PC-9 (cell line): ENCODE measurements around the gene PTPRG. TPM values are rescaled to one million over a fixed set of nuclear protein-coding genes. Genes with fewer than 3 reads are reported as not detected.

ENCODE experiments used
- BruUV-seq: library from RNA; stranded (reverse); fragments of 400-500 nt; replicated peaks from 2 replicates; lab custom pipeline; 2021; lab: Mats Ljungman, UMichigan
- CTCF ChIA-PET: fragments of 300-600 bp; sonication (Branson Sonifier 250); formaldehyde crosslinking; loops from one replicate; lab custom pipeline; 2022; ENCODE audit warnings: antibody characterized with exemption; lab: Charles Lee
- POLR2A ChIA-PET: fragments of 300-600 bp; sonication (Branson Sonifier 250); formaldehyde crosslinking; loops from one replicate; lab custom pipeline; 2022; ENCODE audit warnings: antibody characterized with exemption; ENCODE audit not compliant: unreplicated experiment; lab: Charles Lee
- DNase-seq, 2 experiments: peaks; one replicate each; pipeline versions ENCODE4 v3.0.0 to v3.0.0-alpha.2; 2015 to 2022; ENCODE audit warnings: mixed read lengths in 1 of 2
- H2AFZ ChIP-seq: fragments of 200-600 bp; sonication (generic); 2 replicates; pipeline ENCODE4 v1.8.1; 2017; ENCODE audit warnings: antibody characterized with exemption
- H3F3A ChIP-seq: fragments of 200-600 bp; sonication (generic); 2 replicates; pipeline ENCODE4 v1.8.1; 2017; ENCODE audit warnings: antibody characterized with exemption, mild to moderate bottlenecking, low read depth; ENCODE audit not compliant: insufficient read depth
- H3K27ac ChIP-seq: fragments of 200-600 bp; sonication (generic); 2 replicates; pipeline ENCODE4 v1.6.1; 2016; ENCODE audit warnings: mixed run types
- H3K27me3 ChIP-seq: fragments of 200-600 bp; sonication (generic); 2 replicates; pipeline ENCODE4 v1.6.1; 2016; ENCODE audit warnings: low read depth, mixed run types; ENCODE audit not compliant: insufficient read depth
- H3K36me3 ChIP-seq: fragments of 200-600 bp; sonication (generic); 2 replicates; pipeline ENCODE4 v1.6.1; 2016; ENCODE audit warnings: low read depth, mixed run types
- H3K4me1 ChIP-seq: fragments of 200-600 bp; sonication (generic); replicated peaks from 2 replicates; pipeline ENCODE4 v1.6.1; 2016; ENCODE audit warnings: mixed run types; ENCODE audit not compliant: insufficient read depth
- H3K4me2 ChIP-seq: fragments of 200-600 bp; sonication (generic); 2 replicates; pipeline ENCODE4 v1.6.1; 2017; ENCODE audit warnings: mixed run types
- H3K4me3 ChIP-seq: fragments of 200-600 bp; sonication (generic); 2 replicates; pipeline ENCODE4 v1.6.1; 2016; ENCODE audit warnings: mixed run types
- H3K79me2 ChIP-seq: fragments of 200-600 bp; sonication (generic); 2 replicates; pipeline ENCODE4 v1.6.1; 2017; ENCODE audit warnings: low read depth, mixed run types
- H3K9me2 ChIP-seq: fragments of 200-600 bp; sonication (generic); 2 replicates; pipeline ENCODE4 v1.8.1; 2017; ENCODE audit warnings: mild to moderate bottlenecking; ENCODE audit not compliant: insufficient read depth
- H3K9me3 ChIP-seq: fragments of 200-600 bp; sonication (generic); 2 replicates; pipeline ENCODE4 v1.8.1; 2016; ENCODE audit warnings: low read depth; ENCODE audit not compliant: insufficient read depth
- H4K20me1 ChIP-seq: fragments of 200-600 bp; sonication (generic); 2 replicates; pipeline ENCODE4 v1.8.1; 2017; ENCODE audit not compliant: insufficient read depth
- EZH2 ChIP-seq: fragments of 200-600 bp; sonication (generic); IDR thresholded peaks from 2 replicates; pipeline ENCODE4 v1.8.0; 2017; ENCODE audit warnings: antibody characterized with exemption, low read depth
- intact Hi-C: fragments of 100-400 bp; cut with micrococcal nuclease; formaldehyde crosslinking; loops from one replicate; pipeline ENCODE4 v1.10.0; 2022; ENCODE audit not compliant: unreplicated experiment
- total RNA-seq: library from RNA; stranded (reverse); gene quantifications from 2 replicates; pipeline ENCODE4 v1.2.3, GENCODE V29; 2021
- TF ChIP-seq, protein P1 (sequence below): fragments of 200-600 bp; sonication (generic); conservative IDR thresholded peaks from 2 replicates; pipeline ENCODE4 v1.6.1; 2017; ENCODE audit warnings: mixed run types, antibody characterized with exemption, mild to moderate bottlenecking, moderate library complexity

The PTPRG gene
- total RNA-seq, 1 experiment from 2014 or later, result 32.9 TPM

DNA sequence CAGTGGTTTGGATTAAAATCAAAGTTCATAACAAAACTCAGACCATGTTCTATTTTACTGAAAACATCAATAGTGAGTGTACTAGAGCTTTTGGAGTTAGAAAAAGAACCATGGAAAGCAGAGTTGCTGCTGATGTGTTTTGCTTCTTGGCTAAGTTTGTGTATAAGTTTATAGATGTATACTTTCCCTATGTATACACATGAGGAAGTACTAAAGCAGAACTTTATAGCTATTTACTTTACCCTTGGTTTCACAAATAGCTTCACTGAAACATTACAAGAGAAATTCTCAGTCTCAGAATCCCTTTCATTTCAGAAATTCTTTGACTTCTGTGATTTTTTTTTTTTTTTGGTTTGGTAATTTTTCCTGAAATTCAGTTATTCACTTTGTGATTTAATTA is 229.0 kb downstream of the PTPRG start:
- 0 out of 2 replicates have a peak, but pooled peaks cover 4% of the 10 kb centered on the region for H3K9me2 ChIP-seq
- H3K36me3 ChIP-seq, result no peaks in the 10 kb centered on the region
- intact Hi-C loops, result no loop called here
- H3K4me2 ChIP-seq, result no peak overlapping the region
- H3K4me3 ChIP-seq, result no peak overlapping the region
- H3K27ac ChIP-seq, result no peak overlapping the region
- no peak for DNase-seq
- POLR2A ChIA-PET, result no interaction called here
- no peak for TF ChIP-seq EZH2
- TF ChIP-seq, protein P1, sequence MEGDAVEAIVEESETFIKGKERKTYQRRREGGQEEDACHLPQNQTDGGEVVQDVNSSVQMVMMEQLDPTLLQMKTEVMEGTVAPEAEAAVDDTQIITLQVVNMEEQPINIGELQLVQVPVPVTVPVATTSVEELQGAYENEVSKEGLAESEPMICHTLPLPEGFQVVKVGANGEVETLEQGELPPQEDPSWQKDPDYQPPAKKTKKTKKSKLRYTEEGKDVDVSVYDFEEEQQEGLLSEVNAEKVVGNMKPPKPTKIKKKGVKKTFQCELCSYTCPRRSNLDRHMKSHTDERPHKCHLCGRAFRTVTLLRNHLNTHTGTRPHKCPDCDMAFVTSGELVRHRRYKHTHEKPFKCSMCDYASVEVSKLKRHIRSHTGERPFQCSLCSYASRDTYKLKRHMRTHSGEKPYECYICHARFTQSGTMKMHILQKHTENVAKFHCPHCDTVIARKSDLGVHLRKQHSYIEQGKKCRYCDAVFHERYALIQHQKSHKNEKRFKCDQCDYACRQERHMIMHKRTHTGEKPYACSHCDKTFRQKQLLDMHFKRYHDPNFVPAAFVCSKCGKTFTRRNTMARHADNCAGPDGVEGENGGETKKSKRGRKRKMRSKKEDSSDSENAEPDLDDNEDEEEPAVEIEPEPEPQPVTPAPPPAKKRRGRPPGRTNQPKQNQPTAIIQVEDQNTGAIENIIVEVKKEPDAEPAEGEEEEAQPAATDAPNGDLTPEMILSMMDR, result no peak
- H3K27me3 ChIP-seq, result no peaks in the 10 kb centered on the region
- no peaks in the 10 kb centered on the region for H3K9me3 ChIP-seq
- H3F3A ChIP-seq, result no peaks in the 10 kb centered on the region
- H4K20me1 ChIP-seq, result no peaks in the 10 kb centered on the region
- H3K4me1 ChIP-seq, result no peaks in the 10 kb centered on the region
- no peaks in the 10 kb centered on the region for H3K79me2 ChIP-seq
- BruUV-seq, result no TSS peak
- no peak overlapping the region for H2AFZ ChIP-seq
- CTCF ChIA-PET, result no interaction called here

DNA sequence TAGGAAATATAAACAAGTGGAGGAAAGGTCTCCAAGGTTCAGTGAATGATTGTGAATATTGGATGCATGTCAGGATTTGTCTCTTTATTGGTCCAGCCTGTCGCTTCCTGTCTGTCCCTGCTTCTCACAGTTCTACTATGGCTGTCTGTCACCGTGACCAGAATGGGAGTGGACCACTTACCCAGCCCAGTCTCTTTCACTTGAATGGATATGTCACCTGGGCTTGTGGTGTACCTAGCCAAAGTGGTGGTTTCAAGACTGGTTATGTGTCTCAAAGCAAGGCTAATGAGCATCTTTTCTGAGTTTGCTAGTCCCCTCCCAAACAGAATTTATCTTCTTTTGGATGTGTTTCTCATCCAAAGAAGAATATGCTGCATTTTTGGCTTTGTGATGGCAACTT is 231.7 kb downstream of the PTPRG start:
- no peak overlapping the region for H3K4me3 ChIP-seq
- no peaks in the 10 kb centered on the region for H3K27me3 ChIP-seq
- H2AFZ ChIP-seq, result no peak overlapping the region
- H3K79me2 ChIP-seq, result no peaks in the 10 kb centered on the region
- H3K27ac ChIP-seq, result no peak overlapping the region
- ChIA-PET CTCF (no interaction called here), POLR2A (no interaction called here)
- no TSS peak for BruUV-seq
- H3K9me3 ChIP-seq, result no peaks in the 10 kb centered on the region
- no peaks in the 10 kb centered on the region for H4K20me1 ChIP-seq
- no peak for DNase-seq
- H3F3A ChIP-seq, result 0 out of 2 replicates have a peak, but pooled peaks cover under 1% of the 10 kb centered on the region
- H3K4me2 ChIP-seq, result no peak overlapping the region
- H3K36me3 ChIP-seq, result no peaks in the 10 kb centered on the region
- TF ChIP-seq EZH2, result no peak
- TF ChIP-seq, protein P1, result no peak
- H3K4me1 ChIP-seq, result no peaks in the 10 kb centered on the region
- H3K9me2 ChIP-seq, result no peaks in the 10 kb centered on the region
- intact Hi-C loops, result no loop called here

DNA sequence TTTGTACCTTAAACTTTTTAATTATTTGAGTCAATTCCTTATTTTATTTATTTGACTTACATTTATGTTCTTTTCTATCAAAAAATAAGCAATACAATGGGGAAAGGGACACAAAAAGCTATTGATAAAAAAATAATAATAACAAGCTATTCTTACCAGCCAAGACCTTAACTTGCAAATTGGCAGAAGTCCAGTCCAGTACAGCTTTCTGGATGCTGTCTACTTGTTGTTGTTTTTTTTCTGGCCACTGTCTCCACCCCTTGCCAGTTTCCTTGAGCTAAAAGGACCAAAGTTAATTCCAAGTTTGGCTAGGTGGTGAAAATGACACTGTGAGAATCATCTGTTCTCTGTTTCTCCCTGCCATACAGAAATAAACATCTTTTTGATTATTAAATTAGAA is 232.2 kb downstream of the PTPRG start:
- Histone ChIP-seq H3K9me3 (no peaks in the 10 kb centered on the region), H3K79me2 (no peaks in the 10 kb centered on the region), H3K36me3 (no peaks in the 10 kb centered on the region), H4K20me1 (no peaks in the 10 kb centered on the region), H3K4me1 (no peaks in the 10 kb centered on the region), H3K9me2 (no peaks in the 10 kb centered on the region), H3K27ac (no peak overlapping the region), H3F3A (0 out of 2 replicates have a peak, but pooled peaks cover 5% of the 10 kb centered on the region), H3K27me3 (no peaks in the 10 kb centered on the region), H2AFZ (no peak overlapping the region), H3K4me2 (no peak overlapping the region), H3K4me3 (no peak overlapping the region)
- CTCF ChIA-PET, result no interaction called here
- TF ChIP-seq, protein P1, result no peak
- no peak for TF ChIP-seq EZH2
- DNase-seq, result no peak
- POLR2A ChIA-PET, result no interaction called here
- intact Hi-C loops, result no loop called here
- BruUV-seq, result no TSS peak
